Transverse colon (tissue), 4 donors: ENCODE measurements around the gene SCGB1D2.

Source experiments
- POLR2A ChIP-seq: fragments of 450-650 bp; IDR thresholded peaks from one replicate; pipeline ENCODE4 v1.6.1; 2016; ENCODE audit warnings: antibody characterized with exemption, mild to moderate bottlenecking, moderate library complexity
- POLR2AphosphoS5 ChIP-seq, 3 donors: sonication (generic); formaldehyde crosslinking; IDR thresholded peaks; one replicate each; pipeline ENCODE4 v1.6.1; 2016; ENCODE audit warnings: antibody characterized with exemption in 3 of 3
- TF ChIP-seq, protein P1 (sequence below), 5 experiments: fragments of 200-600 bp in 3 of 5; fragments of 450-650 bp in 2 of 5; sonication (generic) in 3 of 5; IDR thresholded peaks; 1 replicate in 2 of 5; 2 replicates in 3 of 5; pipeline ENCODE4 v1.5.1; 2016 to 2017; ENCODE audit warnings: antibody characterized with exemption in 5 of 5, inconsistent platforms in 3 of 5, mild to moderate bottlenecking in 2 of 5, moderate library complexity in 1 of 5

DNA sequence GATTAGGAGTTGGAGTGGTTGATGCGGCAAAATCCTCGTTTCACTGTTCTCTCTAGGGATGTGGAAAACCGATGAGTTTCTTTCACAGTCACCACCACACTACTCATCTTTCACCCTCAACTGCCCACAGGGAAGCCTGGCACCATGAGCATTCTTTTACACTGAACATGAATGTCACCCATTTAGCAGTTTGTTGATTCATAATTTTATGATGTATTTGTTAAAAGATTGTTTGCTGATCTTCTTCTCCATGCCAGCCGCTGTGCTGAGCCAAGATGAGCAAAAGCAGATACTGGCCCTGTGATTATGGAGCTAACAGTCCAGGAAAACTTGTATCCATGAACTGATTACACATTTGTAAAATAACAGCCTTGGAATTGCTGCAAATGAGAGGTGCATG is 3.9 kb upstream of the SCGB1D2 start:
- TF ChIP-seq, protein P1, sequence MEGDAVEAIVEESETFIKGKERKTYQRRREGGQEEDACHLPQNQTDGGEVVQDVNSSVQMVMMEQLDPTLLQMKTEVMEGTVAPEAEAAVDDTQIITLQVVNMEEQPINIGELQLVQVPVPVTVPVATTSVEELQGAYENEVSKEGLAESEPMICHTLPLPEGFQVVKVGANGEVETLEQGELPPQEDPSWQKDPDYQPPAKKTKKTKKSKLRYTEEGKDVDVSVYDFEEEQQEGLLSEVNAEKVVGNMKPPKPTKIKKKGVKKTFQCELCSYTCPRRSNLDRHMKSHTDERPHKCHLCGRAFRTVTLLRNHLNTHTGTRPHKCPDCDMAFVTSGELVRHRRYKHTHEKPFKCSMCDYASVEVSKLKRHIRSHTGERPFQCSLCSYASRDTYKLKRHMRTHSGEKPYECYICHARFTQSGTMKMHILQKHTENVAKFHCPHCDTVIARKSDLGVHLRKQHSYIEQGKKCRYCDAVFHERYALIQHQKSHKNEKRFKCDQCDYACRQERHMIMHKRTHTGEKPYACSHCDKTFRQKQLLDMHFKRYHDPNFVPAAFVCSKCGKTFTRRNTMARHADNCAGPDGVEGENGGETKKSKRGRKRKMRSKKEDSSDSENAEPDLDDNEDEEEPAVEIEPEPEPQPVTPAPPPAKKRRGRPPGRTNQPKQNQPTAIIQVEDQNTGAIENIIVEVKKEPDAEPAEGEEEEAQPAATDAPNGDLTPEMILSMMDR (IDR thresholded peaks at IDR 0.05) = no peak
- TF ChIP-seq POLR2A (no peak), POLR2AphosphoS5 (IDR thresholded peaks at IDR 0.05) (no peak)
